GM12878 (cell line): ENCODE measurements around the gene KDM4C. TPM values are rescaled to one million over a fixed set of nuclear protein-coding genes. Genes with fewer than 3 reads are reported as not detected.

Experiments used
- ATAC-seq: fragments of 200-7000 bp; cut with Tn5 transposase; 3 replicates; pipeline ENCODE4 v1.9.1; 2020; ENCODE audit warnings: mild to moderate bottlenecking, moderate library complexity
- BruUV-seq: library from RNA; stranded (reverse); fragments of 400-500 nt; replicated peaks from 2 replicates; lab custom pipeline; 2021; lab: Mats Ljungman, UMichigan
- CTCF ChIA-PET: fragments of 300-600 bp; sonication (Branson Sonifier 250); formaldehyde crosslinking; extraction: SDS; loops from one replicate; lab custom pipeline; 2021; ENCODE audit warnings: inconsistent platforms; lab: Yijun Ruan, JAX
- POLR2A ChIA-PET: fragments of 350-600 bp; formaldehyde crosslinking; extraction: SDS; loops from one replicate; lab custom pipeline; 2021; ENCODE audit warnings: inconsistent platforms; lab: Charles Lee
- RAD21 ChIA-PET: fragments of 300-600 bp; sonication (Branson Sonifier 250); formaldehyde crosslinking; loops from one replicate; lab custom pipeline; 2023; ENCODE audit warnings: antibody characterized with exemption; ENCODE audit not compliant: unreplicated experiment; lab: Charles Lee
- SMC1A ChIA-PET: fragments of 300-600 bp; sonication (Branson Sonifier 250); formaldehyde crosslinking; loops from one replicate; lab custom pipeline; 2023; ENCODE audit not compliant: unreplicated experiment, uncharacterized antibody; lab: Charles Lee
- DNase-seq: peaks from one replicate; pipeline ENCODE4 v3.0.0-alpha.2; 2011; ENCODE audit warnings: low read depth, low spot score
- FAIRE-seq: peaks from 3 replicates; lab custom pipeline; 2011; peaks lifted over from hg19 to GRCh38; lab: Jason Lieb, UNC
- H2AFZ ChIP-seq: 2 replicates; pipeline ENCODE4 v1.6.0; 2011; ENCODE audit warnings: low read depth, low read length, control low read depth; ENCODE audit not compliant: control insufficient read depth
- H3K27ac ChIP-seq: 2 replicates; pipeline ENCODE4 v1.5.1; 2011; ENCODE audit warnings: control low read depth; ENCODE audit not compliant: control insufficient read depth, insufficient read depth
- H3K27me3 ChIP-seq, 2 experiments: replicated peaks in 1 of 2; 2 replicates each; pipeline versions ENCODE4 v1.6.0 to v1.6.1; 2011; ENCODE audit warnings: low read length in 1 of 2; ENCODE audit not compliant: control insufficient read depth in 2 of 2, insufficient read depth in 2 of 2
- H3K36me3 ChIP-seq, 2 experiments: 2 replicates each; pipeline ENCODE4 v1.5.1; 2011; ENCODE audit warnings: low read length in 1 of 2; ENCODE audit not compliant: control insufficient read depth in 2 of 2, insufficient read depth in 2 of 2
- H3K4me1 ChIP-seq: 2 replicates; pipeline ENCODE4 v1.6.1; 2011; ENCODE audit warnings: mild to moderate bottlenecking, low read length, moderate library complexity, mixed read lengths; ENCODE audit not compliant: control insufficient read depth, insufficient read depth
- H3K4me2 ChIP-seq: 2 replicates; pipeline ENCODE4 v1.6.0; 2011; ENCODE audit warnings: control low read depth; ENCODE audit not compliant: control insufficient read depth, insufficient read depth
- H3K4me3 ChIP-seq: fragments of 200-600 bp; sonication (generic); 2 replicates; pipeline ENCODE4 v1.5.1; 2016
- H3K79me2 ChIP-seq: 2 replicates; pipeline ENCODE4 v1.6.0; 2011; ENCODE audit warnings: low read length; ENCODE audit not compliant: control insufficient read depth, insufficient read depth
- H3K9ac ChIP-seq: 2 replicates; pipeline ENCODE4 v1.8.0; 2011; ENCODE audit warnings: low read length, control low read depth, mixed read lengths; ENCODE audit not compliant: control insufficient read depth, insufficient read depth
- H3K9me3 ChIP-seq: replicated peaks from 3 replicates; pipeline ENCODE4 v1.5.1; 2011; ENCODE audit warnings: mild to moderate bottlenecking, low read length; ENCODE audit not compliant: control insufficient read depth, insufficient read depth
- H4K20me1 ChIP-seq: 2 replicates; pipeline ENCODE4 v1.6.0; 2011; ENCODE audit not compliant: control insufficient read depth, insufficient read depth
- ETV6 ChIP-seq, 2 experiments: fragments of 450-650 bp in 1 of 2; IDR thresholded peaks in 1 of 2; conservative IDR thresholded peaks in 1 of 2; 2 replicates each; pipeline ENCODE4 v1.6.1; 2014; ENCODE audit warnings: antibody characterized with exemption in 1 of 2, borderline replicate concordance in 1 of 2, low read depth in 1 of 2, mild to moderate bottlenecking in 1 of 2, moderate library complexity in 1 of 2
- NR2C2 ChIP-seq: IDR thresholded peaks from 2 replicates; pipeline ENCODE4 v1.6.1; 2011; ENCODE audit warnings: borderline replicate concordance, low read depth; ENCODE audit not compliant: control insufficient read depth, insufficient read length
- RAD21 ChIP-seq: IDR thresholded peaks from 2 replicates; pipeline ENCODE4 v1.6.1; 2011; ENCODE audit warnings: mild to moderate bottlenecking, low read depth, low read length, moderate library complexity; ENCODE audit not compliant: insufficient read depth
- SREBF2 ChIP-seq: IDR thresholded peaks from 2 replicates; pipeline ENCODE4 v1.6.1; 2012; ENCODE audit warnings: mild to moderate bottlenecking, low read length
- ZBED1 ChIP-seq: IDR thresholded peaks from 2 replicates; pipeline ENCODE4 v1.6.1; 2016; ENCODE audit warnings: borderline replicate concordance
- WGBS: methylation state at CpG from one replicate; pipeline ENCODE4 v1.1.6; 2016; ENCODE audit warnings: low lambda C conversion rate; ENCODE audit not compliant: insufficient replicate concordance, insufficient coverage; ENCODE audit errors: missing lambda C conversion rate; 5-methylcytosine and 5-hydroxymethylcytosine counted together
- in situ Hi-C: fragments of 300-500 bp; cut with MboI; formaldehyde crosslinking; loops from 9 replicates; pipeline ENCODE4 v1.14.3; 2018; ENCODE audit warnings: mixed read lengths
- intact Hi-C: fragments of 100-400 bp; cut with micrococcal nuclease; formaldehyde crosslinking; loops from one replicate; pipeline ENCODE4 v1.14.2; 2022; ENCODE audit not compliant: unreplicated experiment
- polyA plus RNA-seq, 11 experiments: library from polyadenylated mRNA; depleted of rRNA in 4 of 11; unstranded in 6 of 11; stranded (reverse) in 5 of 11; fragments of >200 nt; fragmentation: Nextera tagmentation in 4 of 11; fragmentation: Illumina TruSeq in 1 of 11; extraction: Ambion mirVana in 4 of 11; extraction: Trizol in 1 of 11; gene quantifications; 1 replicate in 1 of 11; 2 replicates in 10 of 11; pipeline versions ENCODE4 v1.2.1 to v1.2.3, GENCODE V29; 2011 to 2016; ENCODE audit warnings: inconsistent platforms in 2 of 11, missing spikeins in 2 of 11, low read depth in 1 of 11
- total RNA-seq, 4 experiments: library from RNA; depleted of rRNA in 3 of 4; stranded (reverse); fragments of >200 nt in 3 of 4; fragmentation: Illumina TruSeq in 1 of 4; extraction: Trizol in 1 of 4; gene quantifications; 2 replicates each; pipeline versions ENCODE4 v1.2.1 to v1.2.3, GENCODE V29; 2013 to 2021

KDM4C gene
- total and polyA plus RNA-seq, 10 of the 15 experiments (the other 5 are each of a cell fraction or from before 2014, with no cell fraction given) = 6.8 to 41.2 (median 20.1) TPM

- DNase-seq (no peak), FAIRE-seq (no peak), ATAC-seq (no peak)
- RAD21 ChIA-PET = no interaction called here
- POLR2A ChIA-PET = no interaction called here
- no peak overlapping the region for H3K27ac ChIP-seq
- H3K79me2 ChIP-seq = no peaks in the 10 kb centered on the region
- H3K4me1 ChIP-seq = no peaks in the 10 kb centered on the region
- no TSS peak for BruUV-seq
- no peaks in the 10 kb centered on the region for H4K20me1 ChIP-seq
- WGBS = 85% methylated on average over 6 of the region's 6 CpGs
- in situ Hi-C loops (no loop called here), intact Hi-C loops (no loop called here)
- no peak overlapping the region for H3K9ac ChIP-seq
- no peak overlapping the region for H3K4me2 ChIP-seq
- no peak overlapping the region for H2AFZ ChIP-seq
- CTCF ChIA-PET = interaction anchor here (1.2 kb wide), 1 partner anchor 27 kb away, joined by 3 read pairs; no protein-coding TSS in a partner anchor
- no peaks in the 10 kb centered on the region; the same call in 2 of the 3 replicates for H3K9me3 ChIP-seq
- TF ChIP-seq ZBED1 (no peak), ETV6 (conservative IDR thresholded peaks at IDR 0.05 in 1 of 2, IDR thresholded peaks at IDR 0.05 in 1 of 2; ENCODE audit: borderline replicate concordance in 1 of 2, low read depth in 1 of 2) (no peak), NR2C2 (no peak)
- SMC1A ChIA-PET = interaction anchor here (1.5 to 2.4 kb wide), 3 partner anchors 12 to 16 kb away, joined by 3 to 7 read pairs (median 4); no protein-coding TSS in a partner anchor
- H3K36me3 ChIP-seq = no peaks in the 10 kb centered on the region; a peak in 1 of 4 replicates
- no peaks in the 10 kb centered on the region for H3K27me3 ChIP-seq
- no peak overlapping the region for H3K4me3 ChIP-seq
These were observed 185.5 kb downstream of the KDM4C start for GRCh38 chr9:6943293-6943692.

- SMC1A ChIA-PET = interaction anchor here (1.0 to 2.4 kb wide), 7 partner anchors 10 to 59 kb away, joined by 3 to 8 read pairs (median 4); no protein-coding TSS in a partner anchor
- Histone ChIP-seq H3K4me3 (no peak overlapping the region), H3K27ac (no peak overlapping the region), H4K20me1 (no peaks in the 10 kb centered on the region), H3K36me3 (no peaks in the 10 kb centered on the region), H3K4me1 (no peaks in the 10 kb centered on the region), H3K9me3 (no peaks in the 10 kb centered on the region), H3K79me2 (no peaks in the 10 kb centered on the region)
- FAIRE-seq (no peak), DNase-seq (no peak)
- no TSS peak for BruUV-seq
- no peak for TF ChIP-seq SREBF2
- TF ChIP-seq RAD21 = peak; percentile 26; the same call in 1 of the 2 replicates
- TF ChIP-seq, all 136 proteins: peak for 1
- POLR2A ChIA-PET = no interaction called here
- in situ Hi-C loops = no loop called here
- RAD21 ChIA-PET = no interaction called here
- no peak for ATAC-seq
- H3K9ac ChIP-seq = no peak overlapping the region
- intact Hi-C loops = no loop called here
- H3K27me3 ChIP-seq = no peaks in the 10 kb centered on the region
- no peak overlapping the region for H2AFZ ChIP-seq
- CTCF ChIA-PET = interaction anchor here (0.9 to 1.5 kb wide), 6 partner anchors 10 to 118 kb away, joined by 3 to 5 read pairs (median 4); no protein-coding TSS in a partner anchor
- no peak overlapping the region for H3K4me2 ChIP-seq
- 34% methylated on average over 1 of the region's 1 CpG for WGBS
These were observed 186.3 kb downstream of the KDM4C start for GRCh38 chr9:6944093-6944551.
